HFFc6 (cell line): Measurements from ENCODE around the gene ARHGEF40. TPM values are rescaled to one million over a fixed set of nuclear protein-coding genes. Genes with fewer than 3 reads are reported as not detected.

ENCODE experiments used
- DNase-seq: peaks from one replicate; pipeline ENCODE4 v3.0.0-alpha.2; 2018
- H3K27ac Mint-ChIP-seq: 2 replicates; pipeline ENCODE4 v1.8.0; 2020; ENCODE audit warnings: mild to moderate bottlenecking, mixed read lengths
- H3K27me3 Mint-ChIP-seq: 2 replicates; pipeline ENCODE4 v1.8.0; 2021; ENCODE audit warnings: mild to moderate bottlenecking, moderate library complexity, mixed read lengths; ENCODE audit not compliant: insufficient read depth
- H3K36me3 Mint-ChIP-seq: 2 replicates; pipeline ENCODE4 v1.8.0; 2021; ENCODE audit warnings: low read depth, mixed read lengths
- H3K4me1 Mint-ChIP-seq: 2 replicates; pipeline ENCODE4 v1.8.0; 2020; ENCODE audit warnings: low read depth, mixed read lengths
- H3K4me3 Mint-ChIP-seq: 2 replicates; pipeline ENCODE4 v1.8.0; 2020; ENCODE audit warnings: mild to moderate bottlenecking, moderate library complexity, mixed read lengths
- H3K9me3 Mint-ChIP-seq: 2 replicates; pipeline ENCODE4 v1.8.0; 2020; ENCODE audit warnings: mild to moderate bottlenecking, mixed read lengths
- CTCF ChIP-seq: fragments of 200-600 bp; sonication (generic); IDR thresholded peaks from 2 replicates; pipeline ENCODE4 v1.5.0; 2021; ENCODE audit warnings: antibody characterized with exemption, mild to moderate bottlenecking
- total RNA-seq, 6 experiments: library from RNA; stranded (reverse); fragmentation: NEBNext Ultra II Directional; extraction: Animal tissue kit (Norgen Biotek cat#: 25700); gene quantifications; 2 replicates in 1 of 6; 3 replicates in 5 of 6; pipeline ENCODE4 v1.2.3, GENCODE V29; 2021

The ARHGEF40 gene
- total RNA-seq, 6 experiments from 2014 or later, result 30.4 to 43.0 (median 40.8) TPM

- H3K9me3 Mint-ChIP-seq, result no peaks in the 10 kb centered on the region
- peaks cover 10% of the 10 kb centered on the region for H3K27me3 Mint-ChIP-seq
- H3K27ac Mint-ChIP-seq, result no peak overlapping the region
- no peaks in the 10 kb centered on the region for H3K36me3 Mint-ChIP-seq
- DNase-seq, result no peak
- TF ChIP-seq CTCF, result no peak
- H3K4me3 Mint-ChIP-seq, result no peak overlapping the region
- H3K4me1 Mint-ChIP-seq, result peaks cover 30% of the 10 kb centered on the region
Observed at GRCh38 chr14:21109377-21110138, 39.5 kb downstream of the ARHGEF40 start.

- DNase-seq, result no peak
- H3K4me1 Mint-ChIP-seq, result peaks cover 10% of the 10 kb centered on the region
- no peak overlapping the region for H3K4me3 Mint-ChIP-seq
- no peak for TF ChIP-seq CTCF
- H3K27ac Mint-ChIP-seq, result no peak overlapping the region
- H3K27me3 Mint-ChIP-seq, result peaks cover 10% of the 10 kb centered on the region
- no peaks in the 10 kb centered on the region for H3K36me3 Mint-ChIP-seq
- H3K9me3 Mint-ChIP-seq, result no peaks in the 10 kb centered on the region
Observed at GRCh38 chr14:21112255-21112654, 42.2 kb downstream of the ARHGEF40 start.

- Mint-ChIP-seq H3K9me3 (no peaks in the 10 kb centered on the region), H3K27me3 (peaks cover 10% of the 10 kb centered on the region), H3K4me3 (no peak overlapping the region), H3K4me1 (no peaks in the 10 kb centered on the region), H3K36me3 (no peaks in the 10 kb centered on the region), H3K27ac (no peak overlapping the region)
- no peak for TF ChIP-seq CTCF
- DNase-seq, result no peak
Observed at GRCh38 chr14:21113369-21113768, 43.3 kb downstream of the ARHGEF40 start.

GRCh38 chr14:21118933-21119332 lies 48.8 kb downstream of the ARHGEF40 start:
- DNase-seq, result no peak
- Mint-ChIP-seq H3K36me3 (no peaks in the 10 kb centered on the region), H3K9me3 (no peaks in the 10 kb centered on the region), H3K27ac (no peak overlapping the region), H3K27me3 (no peaks in the 10 kb centered on the region; the same call in 1 of the 2 replicates), H3K4me1 (no peaks in the 10 kb centered on the region), H3K4me3 (no peak overlapping the region)
- no peak for TF ChIP-seq CTCF

- Mint-ChIP-seq H3K4me3 (no peak overlapping the region), H3K27ac (no peak overlapping the region), H3K4me1 (no peaks in the 10 kb centered on the region), H3K36me3 (no peaks in the 10 kb centered on the region), H3K27me3 (peaks cover 2% of the 10 kb centered on the region), H3K9me3 (peaks cover 5% of the 10 kb centered on the region; the same call in 1 of the 2 replicates)
- no peak for DNase-seq
- TF ChIP-seq CTCF, result no peak
Observed at GRCh38 chr14:21120686-21121085, 50.6 kb downstream of the ARHGEF40 start.
